ENCODE results near the gene MMP20.

The MMP20 gene

DNA sequence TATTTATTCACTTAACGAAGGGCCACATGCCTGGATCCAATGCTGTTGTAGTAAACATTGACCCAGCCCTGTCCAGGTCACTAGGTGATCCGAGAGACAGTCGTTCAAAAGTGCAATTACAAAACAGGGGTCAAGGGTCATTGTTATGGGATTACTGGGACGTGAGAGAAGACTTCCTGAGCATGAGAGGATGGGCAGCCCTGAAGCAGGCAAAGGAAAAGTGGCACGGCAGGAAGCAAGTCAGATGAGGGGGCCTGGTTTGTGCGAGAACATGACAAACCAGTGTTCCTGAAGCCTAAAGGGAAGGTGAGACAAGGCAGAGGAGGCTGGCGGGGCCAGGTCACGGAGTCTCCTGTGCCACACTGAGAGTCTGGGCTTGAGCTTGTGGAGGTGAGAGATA, 15.8 kb upstream of the MMP20 start:
- no peak for TF ChIP-seq EZH2 (IDR thresholded peaks at IDR 0.05; ENCODE audit: borderline replicate concordance, low read length)
- TF ChIP-seq, protein P1, sequence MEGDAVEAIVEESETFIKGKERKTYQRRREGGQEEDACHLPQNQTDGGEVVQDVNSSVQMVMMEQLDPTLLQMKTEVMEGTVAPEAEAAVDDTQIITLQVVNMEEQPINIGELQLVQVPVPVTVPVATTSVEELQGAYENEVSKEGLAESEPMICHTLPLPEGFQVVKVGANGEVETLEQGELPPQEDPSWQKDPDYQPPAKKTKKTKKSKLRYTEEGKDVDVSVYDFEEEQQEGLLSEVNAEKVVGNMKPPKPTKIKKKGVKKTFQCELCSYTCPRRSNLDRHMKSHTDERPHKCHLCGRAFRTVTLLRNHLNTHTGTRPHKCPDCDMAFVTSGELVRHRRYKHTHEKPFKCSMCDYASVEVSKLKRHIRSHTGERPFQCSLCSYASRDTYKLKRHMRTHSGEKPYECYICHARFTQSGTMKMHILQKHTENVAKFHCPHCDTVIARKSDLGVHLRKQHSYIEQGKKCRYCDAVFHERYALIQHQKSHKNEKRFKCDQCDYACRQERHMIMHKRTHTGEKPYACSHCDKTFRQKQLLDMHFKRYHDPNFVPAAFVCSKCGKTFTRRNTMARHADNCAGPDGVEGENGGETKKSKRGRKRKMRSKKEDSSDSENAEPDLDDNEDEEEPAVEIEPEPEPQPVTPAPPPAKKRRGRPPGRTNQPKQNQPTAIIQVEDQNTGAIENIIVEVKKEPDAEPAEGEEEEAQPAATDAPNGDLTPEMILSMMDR (IDR thresholded peaks at IDR 0.05; ENCODE audit: low read length) = no peak
- Histone ChIP-seq H3K9ac (ENCODE audit: low read length) (no peak overlapping the region), H2AFZ (ENCODE audit: low read length) (no peak overlapping the region), H3K9me2 (ENCODE audit: low read depth, low read length) (no peaks in the 10 kb centered on the region), H3K79me2 (ENCODE audit: insufficient read depth, low read length) (no peaks in the 10 kb centered on the region), H3K4me3 (ENCODE audit: low read depth, low read length, poor library complexity, severe bottlenecking) (no peak overlapping the region), H3K4me2 (ENCODE audit: low read length) (no peak overlapping the region), H3K9me3 (ENCODE audit: low read length) (no peaks in the 10 kb centered on the region), H3K4me1 (ENCODE audit: insufficient read depth, low read length, severe bottlenecking) (no peaks in the 10 kb centered on the region), H3K27ac (ENCODE audit: low read depth, low read length, poor library complexity, severe bottlenecking) (no peak overlapping the region), H3K36me3 (ENCODE audit: insufficient read depth, low read length) (no peaks in the 10 kb centered on the region), H3F3A (ENCODE audit: insufficient read depth, low read length) (no peaks in the 10 kb centered on the region), H3K27me3 (ENCODE audit: insufficient read depth, low read length) (no peaks in the 10 kb centered on the region), H4K20me1 (ENCODE audit: insufficient read depth, low read length) (no peaks in the 10 kb centered on the region)

DNA sequence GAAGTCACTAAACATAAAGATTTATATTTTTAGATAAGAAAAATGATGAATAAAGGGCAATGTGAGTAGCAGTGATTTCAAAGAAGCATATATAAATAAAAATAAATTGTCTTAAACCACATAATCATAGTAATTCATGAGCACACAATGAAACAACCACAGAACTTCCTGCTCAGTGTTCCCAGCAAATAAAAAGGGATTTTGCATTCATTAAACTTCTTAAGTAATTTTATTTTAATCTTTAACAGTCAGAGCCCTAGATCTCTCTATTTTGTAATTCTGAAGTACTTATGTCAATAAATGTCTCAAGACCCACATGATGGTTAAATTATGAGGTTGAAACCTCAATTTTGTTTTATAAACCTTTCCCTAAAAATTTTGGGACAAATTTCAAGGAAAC, 14.5 kb upstream of the MMP20 start:
- Histone ChIP-seq H3K36me3 (ENCODE audit: insufficient read depth, low read length) (no peaks in the 10 kb centered on the region), H3K9me2 (ENCODE audit: low read depth, low read length) (no peaks in the 10 kb centered on the region), H3F3A (ENCODE audit: insufficient read depth, low read length) (no peaks in the 10 kb centered on the region), H3K79me2 (ENCODE audit: insufficient read depth, low read length) (no peaks in the 10 kb centered on the region), H3K27me3 (ENCODE audit: insufficient read depth, low read length) (no peaks in the 10 kb centered on the region), H2AFZ (ENCODE audit: low read length) (no peak overlapping the region), H3K4me3 (ENCODE audit: low read depth, low read length, poor library complexity, severe bottlenecking) (no peak overlapping the region), H3K4me1 (ENCODE audit: insufficient read depth, low read length, severe bottlenecking) (no peaks in the 10 kb centered on the region), H3K27ac (ENCODE audit: low read depth, low read length, poor library complexity, severe bottlenecking) (no peak overlapping the region), H3K4me2 (ENCODE audit: low read length) (no peak overlapping the region), H3K9ac (ENCODE audit: low read length) (no peak overlapping the region), H3K9me3 (ENCODE audit: low read length) (no peaks in the 10 kb centered on the region), H4K20me1 (ENCODE audit: insufficient read depth, low read length) (no peaks in the 10 kb centered on the region)
- TF ChIP-seq, protein P1 (IDR thresholded peaks at IDR 0.05; ENCODE audit: low read length) = no peak
- TF ChIP-seq EZH2 (IDR thresholded peaks at IDR 0.05; ENCODE audit: borderline replicate concordance, low read length) = no peak

DNA sequence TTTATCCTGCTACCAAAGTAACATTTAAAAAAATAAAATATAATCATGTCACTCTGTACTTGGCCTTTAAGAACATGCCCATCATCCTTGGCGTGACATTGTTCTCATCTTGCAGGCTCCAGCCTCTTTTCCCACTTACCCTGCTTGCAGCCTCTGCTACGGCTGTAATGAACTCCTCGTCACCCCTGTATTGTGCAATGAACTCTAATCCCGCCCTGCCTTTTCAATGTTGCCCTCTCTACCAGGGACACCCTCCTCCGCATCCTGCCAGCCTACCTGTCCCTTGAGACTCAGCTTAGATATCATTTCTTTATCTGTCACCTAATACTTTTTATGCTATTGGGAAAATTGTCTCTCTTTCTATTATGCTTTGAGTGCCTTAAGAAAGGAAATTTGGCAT, 12.6 kb upstream of the MMP20 start:
- no peaks in the 10 kb centered on the region for H3F3A ChIP-seq (ENCODE audit: insufficient read depth, low read length)
- H3K27me3 ChIP-seq (ENCODE audit: insufficient read depth, low read length) = no peaks in the 10 kb centered on the region
- H3K79me2 ChIP-seq (ENCODE audit: insufficient read depth, low read length) = no peaks in the 10 kb centered on the region
- H3K9me3 ChIP-seq (ENCODE audit: low read length) = no peaks in the 10 kb centered on the region
- H4K20me1 ChIP-seq (ENCODE audit: insufficient read depth, low read length) = no peaks in the 10 kb centered on the region
- H3K9me2 ChIP-seq (ENCODE audit: low read depth, low read length) = no peaks in the 10 kb centered on the region
- no peaks in the 10 kb centered on the region for H3K4me1 ChIP-seq (ENCODE audit: insufficient read depth, low read length, severe bottlenecking)
- no peak overlapping the region for H3K4me2 ChIP-seq (ENCODE audit: low read length)
- no peak overlapping the region for H3K9ac ChIP-seq (ENCODE audit: low read length)
- TF ChIP-seq, protein P1 (IDR thresholded peaks at IDR 0.05; ENCODE audit: low read length) = no peak
- TF ChIP-seq EZH2 (IDR thresholded peaks at IDR 0.05; ENCODE audit: borderline replicate concordance, low read length) = no peak
- H3K4me3 ChIP-seq (ENCODE audit: low read depth, low read length, poor library complexity, severe bottlenecking) = no peak overlapping the region
- H3K36me3 ChIP-seq (ENCODE audit: insufficient read depth, low read length) = no peaks in the 10 kb centered on the region
- no peak overlapping the region for H3K27ac ChIP-seq (ENCODE audit: low read depth, low read length, poor library complexity, severe bottlenecking)
- H2AFZ ChIP-seq (ENCODE audit: low read length) = no peak overlapping the region
